GM21423 (cell line): Measurements from ENCODE around the gene MSI2.
A peak's percentile ranks its signal among the peaks of the same experiment; 100 is the strongest.
"Not testable (repeated sequence)": the region's sequence is repeated elsewhere in the genome, so short reads cannot be mapped to it uniquely, and the experiment has no call there.

ENCODE experiments used
- ATAC-seq: cut with Tn5 transposase; IDR thresholded peaks from one replicate; pipeline ENCODE4 v1.9.1; 2021; ENCODE audit warnings: mild to moderate bottlenecking, moderate library complexity; ENCODE audit not compliant: unreplicated experiment

MSI2 gene

GRCh38 chr17:57255776-57256681, at the start of gene MSI2:
TSS of gene MSI2 (plus strand) at chr17:57256523. CDS start at chr17:57256743, 220 bp downstream.
- peak; percentile 63 for ATAC-seq

- ATAC-seq, result no peak
Observed at GRCh38 chr17:57206928-57207327, 49.4 kb upstream of the MSI2 start.

- ATAC-seq, result no peak
Observed at GRCh38 chr17:57207396-57207795, 48.9 kb upstream of the MSI2 start.

- ATAC-seq, result no peak
Observed at GRCh38 chr17:57210224-57210553, 46.1 kb upstream of the MSI2 start.

GRCh38 chr17:57210972-57211411, 45.3 kb upstream of the MSI2 start:
- ATAC-seq, result no peak

- ATAC-seq, result no peak
Observed at GRCh38 chr17:57211543-57211942, 44.8 kb upstream of the MSI2 start.

- no peak for ATAC-seq
Observed at GRCh38 chr17:57213180-57213825, 43.0 kb upstream of the MSI2 start.

GRCh38 chr17:57215317-57215716, 41.0 kb upstream of the MSI2 start:
- ATAC-seq, result no peak

- no peak for ATAC-seq
Observed at GRCh38 chr17:57221366-57222350, 34.7 kb upstream of the MSI2 start.

- not testable (repeated sequence) for ATAC-seq
Observed at GRCh38 chr17:57222422-57222821, 33.9 kb upstream of the MSI2 start.

GRCh38 chr17:57225127-57225526, 31.2 kb upstream of the MSI2 start:
- no peak for ATAC-seq

- no peak for ATAC-seq
Observed at GRCh38 chr17:57226793-57227192, 29.5 kb upstream of the MSI2 start.

GRCh38 chr17:57228911-57229310, 27.4 kb upstream of the MSI2 start:
- ATAC-seq, result no peak

GRCh38 chr17:57234061-57234738, 22.1 kb upstream of the MSI2 start:
- no peak for ATAC-seq

- no peak for ATAC-seq
Observed at GRCh38 chr17:57234739-57235092, 21.6 kb upstream of the MSI2 start.

- no peak for ATAC-seq
Observed at GRCh38 chr17:57235124-57235523, 21.2 kb upstream of the MSI2 start.

- ATAC-seq, result no peak
Observed at GRCh38 chr17:57236686-57237299, 19.5 kb upstream of the MSI2 start.

- no peak for ATAC-seq
Observed at GRCh38 chr17:57240648-57241047, 15.7 kb upstream of the MSI2 start.

- ATAC-seq, result no peak
Observed at GRCh38 chr17:57242148-57242547, 14.2 kb upstream of the MSI2 start.

GRCh38 chr17:57243171-57243622, 13.1 kb upstream of the MSI2 start:
- ATAC-seq, result peak; percentile 46
